ENCODE measurements around the gene UBLCP1.

Gene UBLCP1

GRCh38 chr5:159316519-159317383 lies 53.7 kb downstream of the UBLCP1 start:
- no peak for DNase-seq

GRCh38 chr5:159317849-159318248 lies 54.8 kb downstream of the UBLCP1 start:
- DNase-seq = no peak

- no peak for DNase-seq
Observed at GRCh38 chr5:159318448-159318847, 55.4 kb downstream of the UBLCP1 start.

- no peak for DNase-seq
Observed at GRCh38 chr5:159319363-159319762, 56.3 kb downstream of the UBLCP1 start.

GRCh38 chr5:159319832-159320231 lies 56.7 kb downstream of the UBLCP1 start:
- DNase-seq = no peak

GRCh38 chr5:159322180-159322579 lies 59.1 kb downstream of the UBLCP1 start:
- no peak for DNase-seq

GRCh38 chr5:159324102-159324755 lies 61.1 kb downstream of the UBLCP1 start:
- DNase-seq = no peak

GRCh38 chr5:159324986-159325385 lies 61.9 kb downstream of the UBLCP1 start:
- DNase-seq = no peak

- DNase-seq = no peak
Observed at GRCh38 chr5:159330131-159330800, 67.2 kb downstream of the UBLCP1 start, which contains the start of gene IL12B. Gene IL12B (minus strand): TSS chr5:159330487. CDS start chr5:159326782, 3,705 bp downstream.

- DNase-seq = peak; percentile 80
Observed at GRCh38 chr5:159331093-159331973, 68.2 kb downstream of the UBLCP1 start.

- no peak for DNase-seq
Observed at GRCh38 chr5:159332800-159333544, 69.9 kb downstream of the UBLCP1 start.

- no peak for DNase-seq
Observed at GRCh38 chr5:159333545-159333925, 70.4 kb downstream of the UBLCP1 start.

Measured in activated CD4-positive, CD25-positive, alpha-beta regulatory T cell treated with anti-CD3 and anti-CD28 coated beads, Interleukin-2, amount 50 U/mL, for 72 hours (primary cell).